ENCODE measurements around the gene NAV3.

The NAV3 gene, protein sequence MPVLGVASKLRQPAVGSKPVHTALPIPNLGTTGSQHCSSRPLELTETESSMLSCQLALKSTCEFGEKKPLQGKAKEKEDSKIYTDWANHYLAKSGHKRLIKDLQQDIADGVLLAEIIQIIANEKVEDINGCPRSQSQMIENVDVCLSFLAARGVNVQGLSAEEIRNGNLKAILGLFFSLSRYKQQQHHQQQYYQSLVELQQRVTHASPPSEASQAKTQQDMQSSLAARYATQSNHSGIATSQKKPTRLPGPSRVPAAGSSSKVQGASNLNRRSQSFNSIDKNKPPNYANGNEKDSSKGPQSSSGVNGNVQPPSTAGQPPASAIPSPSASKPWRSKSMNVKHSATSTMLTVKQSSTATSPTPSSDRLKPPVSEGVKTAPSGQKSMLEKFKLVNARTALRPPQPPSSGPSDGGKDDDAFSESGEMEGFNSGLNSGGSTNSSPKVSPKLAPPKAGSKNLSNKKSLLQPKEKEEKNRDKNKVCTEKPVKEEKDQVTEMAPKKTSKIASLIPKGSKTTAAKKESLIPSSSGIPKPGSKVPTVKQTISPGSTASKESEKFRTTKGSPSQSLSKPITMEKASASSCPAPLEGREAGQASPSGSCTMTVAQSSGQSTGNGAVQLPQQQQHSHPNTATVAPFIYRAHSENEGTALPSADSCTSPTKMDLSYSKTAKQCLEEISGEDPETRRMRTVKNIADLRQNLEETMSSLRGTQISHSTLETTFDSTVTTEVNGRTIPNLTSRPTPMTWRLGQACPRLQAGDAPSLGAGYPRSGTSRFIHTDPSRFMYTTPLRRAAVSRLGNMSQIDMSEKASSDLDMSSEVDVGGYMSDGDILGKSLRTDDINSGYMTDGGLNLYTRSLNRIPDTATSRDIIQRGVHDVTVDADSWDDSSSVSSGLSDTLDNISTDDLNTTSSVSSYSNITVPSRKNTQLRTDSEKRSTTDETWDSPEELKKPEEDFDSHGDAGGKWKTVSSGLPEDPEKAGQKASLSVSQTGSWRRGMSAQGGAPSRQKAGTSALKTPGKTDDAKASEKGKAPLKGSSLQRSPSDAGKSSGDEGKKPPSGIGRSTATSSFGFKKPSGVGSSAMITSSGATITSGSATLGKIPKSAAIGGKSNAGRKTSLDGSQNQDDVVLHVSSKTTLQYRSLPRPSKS (N-terminal part only)

GRCh38 chr12:77830583-77831351 is at the start of gene NAV3:
NAV3 (plus strand) TSS chr12:77830894; CDS start chr12:77831462, 568 bp downstream.
- DNase-seq = no peak

GRCh38 chr12:77782034-77782433 is 48.7 kb upstream of the NAV3 start:
- no peak for DNase-seq

- no peak for DNase-seq
Observed at GRCh38 chr12:77782766-77783165, 47.9 kb upstream of the NAV3 start.

- no peak for DNase-seq
Observed at GRCh38 chr12:77785211-77785610, 45.5 kb upstream of the NAV3 start.

GRCh38 chr12:77786675-77787074 is 44.0 kb upstream of the NAV3 start:
- no peak for DNase-seq

DNA sequence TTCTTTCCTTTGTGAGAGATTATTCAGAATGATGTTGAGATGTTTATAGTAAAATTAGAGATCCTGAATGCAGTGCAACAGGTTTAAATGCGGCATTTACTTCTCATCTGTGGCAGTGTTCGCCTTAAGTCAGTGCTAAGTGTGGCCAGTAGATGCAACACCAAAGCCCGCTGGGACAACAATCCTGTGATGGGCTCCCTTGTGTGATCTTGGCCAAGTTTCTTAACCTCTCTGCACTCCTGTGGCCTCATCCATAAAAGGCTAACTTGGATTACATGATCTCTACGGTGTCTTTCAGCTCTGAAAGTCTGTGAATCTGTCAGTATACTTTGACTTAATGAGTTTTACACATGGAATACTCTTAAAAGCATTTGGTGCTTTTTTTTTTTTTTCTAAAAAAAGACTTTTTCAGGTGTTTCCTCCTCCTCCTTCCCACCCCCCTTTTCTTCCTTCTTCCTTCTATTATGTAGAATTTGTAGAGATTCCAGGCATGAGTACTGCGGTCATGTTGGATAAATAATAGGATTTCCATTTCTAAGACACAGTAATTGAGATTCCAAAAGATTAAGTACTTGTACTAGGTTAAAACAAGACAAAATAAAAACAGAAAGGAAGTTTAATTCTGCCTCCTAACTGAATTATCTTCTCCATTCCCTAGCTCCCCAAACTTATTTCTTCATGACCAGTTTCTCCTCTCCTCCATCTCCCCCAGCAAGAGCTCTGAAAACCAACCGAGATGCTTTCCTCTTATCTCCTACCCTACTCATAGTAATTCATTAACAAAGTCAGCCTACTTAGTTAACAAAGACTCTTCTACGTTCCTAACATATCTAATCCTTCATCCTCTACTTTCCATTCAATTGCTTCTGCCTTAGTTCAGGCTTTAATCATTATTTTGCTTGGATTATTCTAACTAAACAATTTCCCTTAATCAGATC is 42.2 kb upstream of the NAV3 start:
- no peak for DNase-seq

DNA sequence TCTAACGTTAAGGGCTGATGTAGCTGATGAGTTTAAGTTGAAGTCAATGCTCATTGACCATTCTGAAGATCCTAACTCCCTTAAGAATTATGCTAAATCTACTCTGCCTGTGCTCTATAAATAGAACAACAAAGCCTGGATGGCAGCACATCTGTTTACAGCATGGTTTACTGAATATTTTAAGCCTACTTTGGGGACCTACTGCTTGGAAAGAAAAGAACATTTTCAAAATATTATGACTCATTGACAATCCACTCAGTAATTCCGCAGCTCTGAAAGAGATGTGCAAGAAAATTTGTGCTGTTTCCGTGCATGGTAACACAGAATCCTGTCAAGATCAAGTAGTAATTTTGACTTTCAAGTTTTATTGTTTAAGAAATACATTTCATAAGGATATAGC is 35.0 kb upstream of the NAV3 start:
- DNase-seq = no peak

GRCh38 chr12:77796775-77797174 is 33.9 kb upstream of the NAV3 start:
- DNase-seq = no peak

- DNase-seq = no peak
Observed at GRCh38 chr12:77800501-77800900, 30.2 kb upstream of the NAV3 start.

DNA sequence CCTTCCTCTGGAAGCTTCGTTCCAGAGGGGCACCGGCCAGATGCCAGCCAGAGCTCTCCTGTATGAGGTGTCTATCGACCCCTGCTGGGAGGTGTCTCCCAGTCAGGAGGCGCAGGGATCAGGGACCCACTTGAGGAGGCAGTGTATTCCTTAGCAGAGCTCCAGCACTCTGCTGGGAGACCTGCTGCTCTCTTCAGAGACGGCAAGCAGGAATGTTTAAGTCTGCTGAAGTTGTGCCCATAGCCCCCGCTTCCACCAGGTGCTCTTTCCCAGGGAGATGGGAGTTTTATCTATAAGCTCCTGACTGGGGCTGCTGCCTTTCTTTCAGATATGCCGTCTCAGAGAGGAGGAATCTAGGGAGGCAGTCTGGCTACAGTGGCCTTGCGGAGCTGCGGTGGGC is 22.2 kb upstream of the NAV3 start:
- DNase-seq = no peak

- DNase-seq = no peak
Observed at GRCh38 chr12:77813558-77813957, 17.1 kb upstream of the NAV3 start.

- DNase-seq = no peak
Observed at GRCh38 chr12:77814386-77814785, 16.3 kb upstream of the NAV3 start.

DNA sequence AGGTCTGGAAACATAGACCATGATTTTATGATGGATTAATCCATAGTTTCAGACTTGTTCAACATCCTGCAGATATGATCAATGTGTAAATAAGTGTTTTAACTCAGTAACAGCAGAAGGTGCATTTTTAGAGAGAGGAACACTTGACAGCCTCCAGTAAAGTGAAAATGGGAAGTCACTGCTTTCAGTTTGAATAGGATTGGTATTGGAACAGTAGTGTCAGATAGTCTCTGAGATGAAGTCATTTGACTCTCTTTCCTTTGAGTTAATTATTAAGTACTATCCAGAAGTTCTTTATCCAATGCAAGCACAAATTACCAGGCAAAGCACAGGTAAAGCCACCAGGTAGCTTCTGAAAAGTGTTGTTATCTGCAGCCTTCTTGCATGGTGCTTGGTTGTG is 14.5 kb upstream of the NAV3 start:
- DNase-seq = no peak

DNA sequence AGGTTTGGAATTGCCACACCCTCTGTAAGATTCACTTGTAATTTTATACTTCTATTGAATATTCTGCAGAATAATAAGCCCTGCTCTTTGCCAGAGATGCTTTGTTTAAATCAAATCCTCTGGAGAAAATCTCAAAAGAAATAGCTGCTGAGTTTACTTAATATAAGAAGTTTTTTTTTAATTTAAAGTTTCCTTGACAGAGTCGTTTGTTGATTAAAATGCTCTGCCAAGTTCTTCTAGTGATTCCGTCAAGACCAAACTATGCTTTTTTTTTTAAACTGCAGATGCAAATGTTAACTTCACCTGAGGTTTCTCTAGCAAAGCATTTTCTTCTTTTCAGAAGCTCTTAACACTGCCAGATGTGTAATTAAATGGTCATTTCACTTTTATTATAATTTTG is 13.4 kb upstream of the NAV3 start:
- DNase-seq = no peak

- no peak for DNase-seq
Observed at GRCh38 chr12:77818351-77818750, 12.3 kb upstream of the NAV3 start.

- no peak for DNase-seq
Observed at GRCh38 chr12:77821699-77822203, 8.9 kb upstream of the NAV3 start.

DNA sequence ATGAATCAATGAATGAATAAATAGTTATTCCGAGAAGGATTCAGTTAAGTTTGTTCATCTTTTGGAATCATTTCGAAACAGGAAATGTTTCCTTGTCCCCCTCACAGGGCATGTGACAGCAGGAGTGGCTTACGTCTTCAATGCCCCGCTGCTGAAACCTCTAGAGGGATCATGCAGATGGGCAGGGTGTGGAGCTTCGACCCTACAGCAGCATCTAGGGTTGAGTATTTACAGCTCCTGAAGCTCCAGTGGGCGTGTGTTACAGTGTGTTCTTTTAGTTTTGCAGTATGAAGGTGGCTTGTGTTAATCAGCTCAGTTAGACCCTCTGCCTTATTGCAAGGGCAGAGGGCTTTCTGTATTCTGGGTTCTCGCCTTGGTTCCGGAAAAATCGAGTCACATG is 2.6 kb downstream of the NAV3 start:
- no peak for DNase-seq

DNA sequence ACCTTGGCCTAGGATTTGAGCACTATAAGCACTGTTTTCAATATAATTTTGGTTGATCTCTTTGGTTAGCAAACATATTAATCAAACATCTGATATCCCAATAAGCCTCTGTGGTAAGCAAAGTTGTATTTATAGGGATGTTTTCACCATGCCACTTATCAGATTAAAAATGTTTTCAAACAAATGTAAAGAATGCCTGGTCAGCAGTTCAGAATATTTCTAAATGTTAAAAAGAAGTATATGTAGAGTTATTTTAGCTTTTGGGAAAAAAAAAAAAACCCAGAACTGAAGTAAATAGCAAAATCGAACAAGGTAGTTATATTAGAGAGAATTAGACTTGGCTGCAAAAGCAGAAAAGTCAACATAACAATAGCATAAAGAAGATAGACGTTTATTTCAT is 3.9 kb downstream of the NAV3 start:
- DNase-seq = no peak

DNA sequence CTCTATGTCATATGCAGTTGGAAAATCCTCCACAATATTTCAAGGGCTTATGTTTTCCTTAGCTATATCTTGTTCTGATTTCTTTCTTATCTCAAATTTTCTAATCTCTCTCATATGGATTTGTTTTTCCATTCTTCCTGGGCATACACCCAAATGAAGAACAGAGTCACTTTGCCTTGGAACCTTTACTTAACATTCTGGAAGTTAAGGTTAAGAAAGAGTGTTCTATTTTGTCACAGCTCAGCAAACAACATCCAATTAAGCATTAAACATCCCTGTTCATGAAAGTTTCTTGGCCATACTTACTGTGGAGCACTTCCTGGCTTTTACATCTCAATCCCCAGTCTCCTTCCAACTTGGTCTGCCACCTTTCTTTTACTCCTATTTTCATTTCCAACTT is 5.3 kb downstream of the NAV3 start:
- DNase-seq = no peak

GRCh38 chr12:77837876-77838291 is 7.2 kb downstream of the NAV3 start:
- DNase-seq = no peak

DNA sequence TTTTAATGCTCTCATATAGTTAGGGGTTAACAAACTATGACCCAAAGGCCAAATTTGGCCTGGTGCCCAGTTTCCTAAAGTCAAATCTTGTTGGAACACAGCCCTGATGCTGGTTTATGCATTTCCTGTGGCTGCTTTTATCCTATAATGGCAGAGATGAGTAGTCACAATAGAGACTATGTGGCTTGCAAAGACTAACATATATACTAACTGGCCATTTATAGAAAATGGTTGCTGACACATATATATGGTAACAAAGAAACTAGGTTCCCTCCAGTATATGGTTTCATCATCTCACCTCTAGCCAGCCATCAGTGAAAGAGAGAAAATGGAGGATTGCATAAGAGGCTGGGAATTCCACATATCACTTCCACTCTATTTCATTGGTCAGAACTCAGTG is 10.8 kb downstream of the NAV3 start:
- DNase-seq = no peak
